ENCODE results near the gene IPO7. TPM values are rescaled to one million over a fixed set of nuclear protein-coding genes. Genes with fewer than 3 reads are reported as not detected.

The IPO7 gene
- total RNA-seq, 1 experiment from 2014 or later = 273 TPM

- POLR2A ChIA-PET = no interaction called here
- Histone ChIP-seq H3K36me3 (ENCODE audit: control insufficient read depth, insufficient read depth, low read length) (peaks cover 77% of the 10 kb centered on the region), H3K4me1 (ENCODE audit: control insufficient read depth, insufficient read depth, low read length) (no peaks in the 10 kb centered on the region), H3K27ac (ENCODE audit: low read length) (no peak overlapping the region), H3K27me3 (ENCODE audit: control insufficient read depth, insufficient read depth, low read length) (no peaks in the 10 kb centered on the region), H3K9me3 (ENCODE audit: control insufficient read depth, insufficient read depth, low read depth, low read length) (no peaks in the 10 kb centered on the region), H3K4me3 (ENCODE audit: low read depth in 2 of 2, low read length in 2 of 2) (no peak overlapping the region)
- BruUV-seq (replicated peaks) = no TSS peak
- DNase-seq (ENCODE audit: low read depth, low spot score) (no peak), ATAC-seq (peak; percentile 44; the same call in 1 of the 2 replicates)
- no peak for TF ChIP-seq TCF7L2 (IDR thresholded peaks at IDR 0.05; ENCODE audit: low read depth, low read length)
- TF ChIP-seq CTCF (IDR thresholded peaks at IDR 0.05) = no peak
- TF ChIP-seq POLR2AphosphoS5 (IDR thresholded peaks at IDR 0.05; ENCODE audit: low read depth, low read length) = no peak
- no peak for TF ChIP-seq SIN3A (IDR thresholded peaks at IDR 0.05; ENCODE audit: borderline replicate concordance, insufficient read depth, low read depth, low read length)
- TF ChIP-seq REST (IDR thresholded peaks at IDR 0.05; ENCODE audit: insufficient read depth in 1 of 2, low read depth in 2 of 2, low read length in 1 of 2) = no peak
- in situ Hi-C loops (cut with HindIII; ENCODE audit: low pct_unique_long_range_greater_than_20kb, low sequenced_read_pairs) (no loop called here), intact Hi-C loops (cut with micrococcal nuclease; ENCODE audit: unreplicated experiment) (no loop called here)
- CTCF ChIA-PET = no interaction called here
These were observed 44.3 kb downstream of the IPO7 start for GRCh38 chr11:9428706-9429105.

- Histone ChIP-seq H3K36me3 (ENCODE audit: control insufficient read depth, insufficient read depth, low read length) (peaks cover 68% of the 10 kb centered on the region), H3K4me1 (ENCODE audit: control insufficient read depth, insufficient read depth, low read length) (no peaks in the 10 kb centered on the region), H3K27me3 (ENCODE audit: control insufficient read depth, insufficient read depth, low read length) (no peaks in the 10 kb centered on the region), H3K27ac (ENCODE audit: low read length) (no peak overlapping the region), H3K9me3 (ENCODE audit: control insufficient read depth, insufficient read depth, low read depth, low read length) (no peaks in the 10 kb centered on the region), H3K4me3 (ENCODE audit: low read depth in 2 of 2, low read length in 2 of 2) (no peak overlapping the region)
- DNase-seq (ENCODE audit: low read depth, low spot score) (no peak), ATAC-seq (no peak)
- ChIA-PET CTCF (no interaction called here), POLR2A (no interaction called here)
- in situ Hi-C loops (cut with HindIII; ENCODE audit: low pct_unique_long_range_greater_than_20kb, low sequenced_read_pairs) (no loop called here), intact Hi-C loops (cut with micrococcal nuclease; ENCODE audit: unreplicated experiment) (no loop called here)
- no TSS peak for BruUV-seq (replicated peaks)
- TF ChIP-seq POLR2AphosphoS5 (IDR thresholded peaks at IDR 0.05; ENCODE audit: low read depth, low read length) (no peak), TCF7L2 (IDR thresholded peaks at IDR 0.05; ENCODE audit: low read depth, low read length) (no peak), CTCF (IDR thresholded peaks at IDR 0.05) (no peak), REST (IDR thresholded peaks at IDR 0.05; ENCODE audit: insufficient read depth in 1 of 2, low read depth in 2 of 2, low read length in 1 of 2) (no peak), SIN3A (IDR thresholded peaks at IDR 0.05; ENCODE audit: borderline replicate concordance, insufficient read depth, low read depth, low read length) (no peak)
These were observed 54.2 kb downstream of the IPO7 start for GRCh38 chr11:9438611-9439010.
